IPS-15b (cell line): ENCODE results near the gene GRID1.
A peak's percentile ranks its signal among the peaks of the same experiment; 100 is the strongest.

Experiments used
- H3K27me3 ChIP-seq: one replicate; pipeline ENCODE4 v1.6.1; 2013; ENCODE audit warnings: low read length; ENCODE audit not compliant: control insufficient read depth, insufficient read depth
- H3K36me3 ChIP-seq: one replicate; pipeline ENCODE4 v1.6.1; 2013; ENCODE audit warnings: low read length; ENCODE audit not compliant: control insufficient read depth, insufficient read depth
- H3K4me1 ChIP-seq: one replicate; pipeline ENCODE4 v1.6.1; 2013; ENCODE audit warnings: mild to moderate bottlenecking, low read length; ENCODE audit not compliant: control insufficient read depth, insufficient read depth
- H3K4me3 ChIP-seq: one replicate; pipeline ENCODE4 v1.5.1; 2013; ENCODE audit warnings: low read depth, low read length
- H3K9ac ChIP-seq: one replicate; pipeline ENCODE4 v1.6.1; 2013; ENCODE audit warnings: low read depth, mild to moderate bottlenecking, low read length
- H3K9me3 ChIP-seq: one replicate; pipeline ENCODE4 v1.6.1; 2013; ENCODE audit warnings: mild to moderate bottlenecking, low read length; ENCODE audit not compliant: control insufficient read depth, insufficient read depth

GRID1 gene

GRCh38 chr10:86365346-86366032, 1.1 kb downstream of the GRID1 start:
- Histone ChIP-seq H3K4me1 (peaks cover 2% of the 10 kb centered on the region), H3K9me3 (no peaks in the 10 kb centered on the region), H3K36me3 (no peaks in the 10 kb centered on the region), H3K4me3 (peak overlapping the region; percentile 63), H3K27me3 (peaks cover 91% of the 10 kb centered on the region), H3K9ac (no peak overlapping the region)

- H3K27me3 ChIP-seq: peaks cover 86% of the 10 kb centered on the region
- H3K4me3 ChIP-seq: peak overlapping the region; percentile 63
- H3K36me3 ChIP-seq: no peaks in the 10 kb centered on the region
Measured at GRCh38 chr10:86364491-86365345, 1.9 kb downstream of the GRID1 start.

GRCh38 chr10:86363833-86364490, 2.6 kb downstream of the GRID1 start:
- H3K36me3 ChIP-seq: no peaks in the 10 kb centered on the region
- H3K27me3 ChIP-seq: peaks cover 78% of the 10 kb centered on the region
- peaks cover 2% of the 10 kb centered on the region for H3K4me1 ChIP-seq
- H3K9ac ChIP-seq: no peak overlapping the region
- no peaks in the 10 kb centered on the region for H3K9me3 ChIP-seq
- peak overlapping the region; percentile 63 for H3K4me3 ChIP-seq

More at GRCh38 chr10:86364491-86365345, 1.9 kb downstream of the GRID1 start:
- Histone ChIP-seq H3K9ac (no peak overlapping the region), H3K4me1 (peaks cover 2% of the 10 kb centered on the region), H3K9me3 (no peaks in the 10 kb centered on the region)

- no peaks in the 10 kb centered on the region for H3K9me3 ChIP-seq
- H3K27me3 ChIP-seq: peaks cover 72% of the 10 kb centered on the region
- H3K4me3 ChIP-seq: peak overlapping the region; percentile 63
- H3K4me1 ChIP-seq: peaks cover 2% of the 10 kb centered on the region
- H3K36me3 ChIP-seq: no peaks in the 10 kb centered on the region
- peak overlapping the region; percentile 24 for H3K9ac ChIP-seq
Measured at GRCh38 chr10:86363184-86363832, 3.3 kb downstream of the GRID1 start.

GRCh38 chr10:86362586-86363183, 3.9 kb downstream of the GRID1 start:
- Histone ChIP-seq H3K9me3 (no peaks in the 10 kb centered on the region), H3K4me1 (peaks cover 2% of the 10 kb centered on the region), H3K9ac (peak overlapping the region; percentile 24), H3K4me3 (peak overlapping the region; percentile 63), H3K27me3 (peaks cover 65% of the 10 kb centered on the region), H3K36me3 (no peaks in the 10 kb centered on the region)

GRCh38 chr10:86362129-86362527, 4.5 kb downstream of the GRID1 start:
- peaks cover 60% of the 10 kb centered on the region for H3K27me3 ChIP-seq

GRCh38 chr10:86361156-86362128, 5.2 kb downstream of the GRID1 start:
- Histone ChIP-seq H3K27me3 (peaks cover 58% of the 10 kb centered on the region), H3K9ac (no peak overlapping the region), H3K4me3 (no peak overlapping the region), H3K9me3 (no peaks in the 10 kb centered on the region), H3K36me3 (no peaks in the 10 kb centered on the region), H3K4me1 (peaks cover 2% of the 10 kb centered on the region)

More at GRCh38 chr10:86362129-86362527, 4.5 kb downstream of the GRID1 start:
- no peak overlapping the region for H3K9ac ChIP-seq
- H3K4me1 ChIP-seq: peaks cover 2% of the 10 kb centered on the region
- H3K9me3 ChIP-seq: no peaks in the 10 kb centered on the region
- H3K36me3 ChIP-seq: no peaks in the 10 kb centered on the region
- H3K4me3 ChIP-seq: peak overlapping the region; percentile 63

- Histone ChIP-seq H3K36me3 (no peaks in the 10 kb centered on the region), H3K9me3 (no peaks in the 10 kb centered on the region), H3K4me3 (no peak overlapping the region), H3K9ac (no peak overlapping the region), H3K27me3 (peaks cover 55% of the 10 kb centered on the region), H3K4me1 (peaks cover 2% of the 10 kb centered on the region)
Measured at GRCh38 chr10:86360657-86361056, 5.9 kb downstream of the GRID1 start.

- no peak overlapping the region for H3K9ac ChIP-seq
- peaks cover 48% of the 10 kb centered on the region for H3K27me3 ChIP-seq
- no peak overlapping the region for H3K4me3 ChIP-seq
- no peaks in the 10 kb centered on the region for H3K9me3 ChIP-seq
- no peaks in the 10 kb centered on the region for H3K36me3 ChIP-seq
- H3K4me1 ChIP-seq: no peaks in the 10 kb centered on the region
Measured at GRCh38 chr10:86359954-86360353, 6.6 kb downstream of the GRID1 start.

- Histone ChIP-seq H3K4me3 (no peak overlapping the region), H3K9me3 (no peaks in the 10 kb centered on the region), H3K9ac (no peak overlapping the region), H3K27me3 (peaks cover 39% of the 10 kb centered on the region), H3K4me1 (no peaks in the 10 kb centered on the region), H3K36me3 (no peaks in the 10 kb centered on the region)
Measured at GRCh38 chr10:86359111-86359510, 7.5 kb downstream of the GRID1 start.
